ENCODE data around the gene ST8SIA5. TPM values are rescaled to one million over a fixed set of nuclear protein-coding genes. Genes with fewer than 3 reads are reported as not detected.

Gene ST8SIA5
- total and polyA plus RNA-seq, 9 of the 15 experiments (the other 6 are each of a cell fraction or from before 2014, with no cell fraction given) = 0.03 to 0.33 (median 0.06) TPM; not detected in 5

DNA sequence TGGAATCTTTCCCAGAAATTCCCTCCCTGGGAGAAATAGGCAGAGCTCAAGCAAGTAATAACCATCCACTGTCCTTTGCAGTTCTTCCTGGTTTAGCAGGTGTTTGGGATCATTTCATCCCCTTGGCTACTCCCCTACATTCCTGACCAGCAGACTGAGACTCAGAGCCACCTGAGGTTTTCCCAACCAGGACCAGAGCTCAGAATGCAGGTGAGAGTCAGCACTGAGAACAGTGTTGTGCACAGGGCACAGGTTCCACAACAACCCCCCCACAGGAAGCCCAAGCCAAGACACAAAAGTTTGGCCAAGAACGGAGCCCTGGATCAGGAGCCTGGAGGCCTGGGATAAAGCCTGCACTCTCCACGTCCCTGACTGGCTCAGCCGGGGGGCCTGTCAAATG lies 78.8 kb downstream of the ST8SIA5 start:
- Histone ChIP-seq H3K4me3 (no peak overlapping the region), H3K27ac (ENCODE audit: extremely low read depth, low read depth, low read length) (no peak overlapping the region), H3K79me2 (ENCODE audit: control insufficient read depth, insufficient read depth, low read length) (no peaks in the 10 kb centered on the region), H3K9ac (ENCODE audit: insufficient read depth in 1 of 2, low read depth in 2 of 2, low read length in 2 of 2) (no peak overlapping the region), H3K36me3 (ENCODE audit: control insufficient read depth, insufficient read depth, low read length) (no peaks in the 10 kb centered on the region), H3K9me1 (ENCODE audit: control insufficient read depth, insufficient read depth, low read length) (no peaks in the 10 kb centered on the region), H2AFZ (ENCODE audit: low read depth, low read length) (no peak overlapping the region), H4K20me1 (replicated peaks; ENCODE audit: control insufficient read depth, insufficient read depth, low read length) (no peaks in the 10 kb centered on the region), H3K4me2 (ENCODE audit: insufficient read depth, low read length) (no peak overlapping the region), H3K4me1 (replicated peaks in 1 of 2; ENCODE audit: control insufficient read depth in 2 of 2, insufficient read depth in 2 of 2, low read length in 2 of 2) (peaks cover 0 to 8% of the 10 kb centered on the region in 2 experiments; a peak in 2 of 5 replicates), H3K27me3 (ENCODE audit: control insufficient read depth in 2 of 2, insufficient read depth in 2 of 2, low read length in 2 of 2) (peaks cover 2 to 28% of the 10 kb centered on the region in 2 experiments; a peak in 3 of 5 replicates), H3K9me3 (replicated peaks; ENCODE audit: control insufficient read depth, insufficient read depth, low read depth, low read length) (no peaks in the 10 kb centered on the region)
- CTCF ChIA-PET (ENCODE audit: low intra/inter-chr PET ratio) = no interaction called here
- no peak for DNase-seq (ENCODE audit: extremely low read depth in 1 of 4, low spot score in 3 of 4)
- no peak for FAIRE-seq
- intact Hi-C loops (cut with micrococcal nuclease) = no loop called here
- in situ Hi-C loops (cut with MboI) = no loop called here
- POLR2A ChIA-PET = no interaction called here
- no TSS peak for BruUV-seq (replicated peaks)
- TF ChIP-seq, protein P1, sequence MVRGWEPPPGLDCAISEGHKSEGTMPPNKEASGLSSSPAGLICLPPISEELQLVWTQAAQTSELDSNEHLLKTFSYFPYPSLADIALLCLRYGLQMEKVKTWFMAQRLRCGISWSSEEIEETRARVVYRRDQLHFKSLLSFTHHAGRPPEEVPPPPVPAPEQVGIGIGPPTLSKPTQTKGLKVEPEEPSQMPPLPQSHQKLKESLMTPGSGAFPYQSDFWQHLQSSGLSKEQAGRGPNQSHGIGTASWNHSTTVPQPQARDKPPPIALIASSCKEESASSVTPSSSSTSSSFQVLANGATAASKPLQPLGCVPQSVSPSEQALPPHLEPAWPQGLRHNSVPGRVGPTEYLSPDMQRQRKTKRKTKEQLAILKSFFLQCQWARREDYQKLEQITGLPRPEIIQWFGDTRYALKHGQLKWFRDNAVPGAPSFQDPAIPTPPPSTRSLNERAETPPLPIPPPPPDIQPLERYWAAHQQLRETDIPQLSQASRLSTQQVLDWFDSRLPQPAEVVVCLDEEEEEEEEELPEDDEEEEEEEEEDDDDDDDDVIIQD (CRISPR knock-in tag; IDR thresholded peaks at IDR 0.05) = no peak
- TF ChIP-seq ESRRB (CRISPR knock-in tag; IDR thresholded peaks at IDR 0.05; ENCODE audit: borderline replicate concordance) (no peak), NFE2 (IDR thresholded peaks at IDR 0.05; ENCODE audit: low read depth) (no peak), ZFP36 (IDR thresholded peaks at IDR 0.05; ENCODE audit: low read depth, low read length, partially characterized antibody) (no peak), ZNF707 (CRISPR knock-in tag; conservative IDR thresholded peaks at IDR 0.05) (no peak), CEBPB (tag; IDR thresholded peaks at IDR 0.05) (no peak), ZNF785 (CRISPR knock-in tag; IDR thresholded peaks at IDR 0.05) (no peak), RBM14 (IDR thresholded peaks at IDR 0.05; ENCODE audit: borderline replicate concordance, insufficient read depth, low read depth, low read length) (no peak), TARDBP (IDR thresholded peaks at IDR 0.05) (no peak), RBBP5 (IDR thresholded peaks at IDR 0.05; ENCODE audit: borderline replicate concordance, insufficient read depth, low read length, poor library complexity, severe bottlenecking) (no peak), NFYB (IDR thresholded peaks at IDR 0.05; ENCODE audit: extremely low read depth, insufficient read length) (no peak), RFX7 (CRISPR knock-in tag; IDR thresholded peaks at IDR 0.05) (no peak), KDM4B (IDR thresholded peaks at IDR 0.05; ENCODE audit: borderline replicate concordance in 2 of 2, low read depth in 1 of 2) (no peak), ZC3H8 (IDR thresholded peaks at IDR 0.05) (no peak)
- TF ChIP-seq, protein P2, sequence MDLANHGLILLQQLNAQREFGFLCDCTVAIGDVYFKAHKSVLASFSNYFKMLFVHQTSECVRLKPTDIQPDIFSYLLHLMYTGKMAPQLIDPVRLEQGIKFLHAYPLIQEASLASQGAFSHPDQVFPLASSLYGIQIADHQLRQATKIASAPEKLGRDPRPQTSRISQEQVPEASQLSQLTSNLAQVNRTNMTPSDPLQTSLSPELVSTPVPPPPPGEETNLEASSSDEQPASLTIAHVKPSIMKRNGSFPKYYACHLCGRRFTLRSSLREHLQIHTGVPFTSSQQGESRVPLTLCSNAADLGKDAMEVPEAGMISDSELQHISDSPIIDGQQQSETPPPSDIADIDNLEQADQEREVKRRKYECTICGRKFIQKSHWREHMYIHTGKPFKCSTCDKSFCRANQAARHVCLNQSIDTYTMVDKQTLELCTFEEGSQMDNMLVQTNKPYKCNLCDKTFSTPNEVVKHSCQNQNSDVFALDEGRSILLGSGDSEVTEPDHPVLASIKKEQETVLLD (IDR thresholded peaks at IDR 0.05) = no peak
- TF ChIP-seq, protein P3, sequence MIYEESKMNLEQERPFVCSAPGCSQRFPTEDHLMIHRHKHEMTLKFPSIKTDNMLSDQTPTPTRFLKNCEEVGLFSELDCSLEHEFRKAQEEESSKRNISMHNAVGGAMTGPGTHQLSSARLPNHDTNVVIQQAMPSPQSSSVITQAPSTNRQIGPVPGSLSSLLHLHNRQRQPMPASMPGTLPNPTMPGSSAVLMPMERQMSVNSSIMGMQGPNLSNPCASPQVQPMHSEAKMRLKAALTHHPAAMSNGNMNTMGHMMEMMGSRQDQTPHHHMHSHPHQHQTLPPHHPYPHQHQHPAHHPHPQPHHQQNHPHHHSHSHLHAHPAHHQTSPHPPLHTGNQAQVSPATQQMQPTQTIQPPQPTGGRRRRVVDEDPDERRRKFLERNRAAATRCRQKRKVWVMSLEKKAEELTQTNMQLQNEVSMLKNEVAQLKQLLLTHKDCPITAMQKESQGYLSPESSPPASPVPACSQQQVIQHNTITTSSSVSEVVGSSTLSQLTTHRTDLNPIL (CRISPR knock-in tag; IDR thresholded peaks at IDR 0.05) = no peak
- no peak for ATAC-seq
- WGBS (ENCODE audit: insufficient coverage, low coverage, missing lambda C conversion rate) = 3% methylated on average over 3 of the region's 3 CpGs
